NCI-H748 treated with DMSO at 0.1 percent for 48 hours (cell line): ENCODE data around the gene SMIM3.
A peak's percentile ranks its signal among the peaks of the same experiment; 100 is the strongest.

Source experiments
- DNase-seq: peaks from one replicate; lab custom pipeline; 2025; lab: John Stamatoyannopoulos, UW

Gene SMIM3

GRCh38 chr5:150765011-150765798 lies 13.4 kb upstream of the SMIM3 start:
- DNase-seq = no peak

GRCh38 chr5:150765799-150766169 lies 12.8 kb upstream of the SMIM3 start:
- no peak for DNase-seq

GRCh38 chr5:150766251-150766650 lies 12.3 kb upstream of the SMIM3 start:
- no peak for DNase-seq

GRCh38 chr5:150771034-150771795 lies 7.3 kb upstream of the SMIM3 start:
- DNase-seq = no peak

- no peak for DNase-seq
Observed at GRCh38 chr5:150774145-150774544, 4.4 kb upstream of the SMIM3 start.

- DNase-seq = no peak
Observed at GRCh38 chr5:150777685-150778084, 872 bp upstream of the SMIM3 start.

GRCh38 chr5:150778088-150778516 lies 455 bp upstream of the SMIM3 start:
- no peak for DNase-seq

- no peak for DNase-seq
Observed at GRCh38 chr5:150779397-150780186, 1.0 kb downstream of the SMIM3 start.

- no peak for DNase-seq
Observed at GRCh38 chr5:150780187-150780692, 1.7 kb downstream of the SMIM3 start.

GRCh38 chr5:150780816-150781221 lies 2.3 kb downstream of the SMIM3 start:
- no peak for DNase-seq

GRCh38 chr5:150781706-150782614 lies 3.4 kb downstream of the SMIM3 start:
- no peak for DNase-seq

- no peak for DNase-seq
Observed at GRCh38 chr5:150782850-150783249, 4.3 kb downstream of the SMIM3 start.

GRCh38 chr5:150783422-150783928 lies 4.9 kb downstream of the SMIM3 start:
- DNase-seq = peak; percentile 73

GRCh38 chr5:150785950-150786349 lies 7.4 kb downstream of the SMIM3 start:
- no peak for DNase-seq

GRCh38 chr5:150786876-150787275 lies 8.3 kb downstream of the SMIM3 start:
- no peak for DNase-seq

- no peak for DNase-seq
Observed at GRCh38 chr5:150787656-150788055, 9.1 kb downstream of the SMIM3 start.

- DNase-seq = no peak
Observed at GRCh38 chr5:150788977-150789376, 10.4 kb downstream of the SMIM3 start.

GRCh38 chr5:150789450-150789849 lies 10.9 kb downstream of the SMIM3 start:
- DNase-seq = no peak

GRCh38 chr5:150789943-150790611 lies 11.5 kb downstream of the SMIM3 start:
- no peak for DNase-seq

GRCh38 chr5:150791536-150791935 lies 13.0 kb downstream of the SMIM3 start:
- DNase-seq = no peak
